HepG2 (cell line): ENCODE data around the gene STUB1. TPM values are rescaled to one million over a fixed set of nuclear protein-coding genes. Genes with fewer than 3 reads are reported as not detected.

Source experiments
- EP300 ChIP-seq, 3 experiments: sonication (generic) in 1 of 3; formaldehyde crosslinking in 1 of 3; IDR thresholded peaks; 2 replicates each; pipeline versions ENCODE4 v1.5.1 to v1.6.1; 2011 to 2020; ENCODE audit warnings: low read depth in 2 of 3, low read length in 2 of 3, borderline replicate concordance in 1 of 3, improper control_type of control experiment in 1 of 3, mild to moderate bottlenecking in 1 of 3, missing genetic modification reagents in 1 of 3, moderate library complexity in 1 of 3
- ETV5 ChIP-seq: IDR thresholded peaks from 2 replicates; pipeline ENCODE4 v1.6.1; 2018; ENCODE audit warnings: missing biosample characterization, missing genetic modification reagents, inconsistent platforms, borderline replicate concordance
- FOXA3 ChIP-seq: IDR thresholded peaks from 2 replicates; pipeline ENCODE4 v1.6.1; 2016; ENCODE audit warnings: missing genetic modification reagents, missing compliant biosample characterization
- HMG20B ChIP-seq: conservative IDR thresholded peaks from 2 replicates; pipeline ENCODE4 v1.6.1; 2016; ENCODE audit warnings: missing genetic modification reagents, missing compliant biosample characterization
- MAF1 ChIP-seq: sonication (generic); formaldehyde crosslinking; IDR thresholded peaks from 2 replicates; pipeline ENCODE4 v1.5.0; 2020; ENCODE audit warnings: missing genetic modification reagents, borderline replicate concordance
- PAX8 ChIP-seq: sonication (generic); formaldehyde crosslinking; IDR thresholded peaks from 2 replicates; pipeline ENCODE4 v1.8.0; 2022; ENCODE audit warnings: mild to moderate bottlenecking, missing genetic modification reagents, borderline replicate concordance
- PCBP2 ChIP-seq: fragments of 200-400 bp; formaldehyde crosslinking; optimal IDR thresholded peaks from 2 replicates; pipeline ENCODE3; 2018; ENCODE audit warnings: low read length, low read depth; ENCODE audit not compliant: poor library complexity, severe bottlenecking
- SIX1 ChIP-seq: sonication (generic); formaldehyde crosslinking; IDR thresholded peaks from 2 replicates; pipeline ENCODE4 v1.4.0; 2020; ENCODE audit warnings: missing genetic modification reagents, borderline replicate concordance
- SRY ChIP-seq: sonication (generic); formaldehyde crosslinking; IDR thresholded peaks from 2 replicates; pipeline ENCODE4 v1.8.0; 2022; ENCODE audit warnings: mild to moderate bottlenecking, missing genetic modification reagents
- ZBTB42 ChIP-seq: sonication (generic); formaldehyde crosslinking; IDR thresholded peaks from 2 replicates; pipeline ENCODE4 v1.5.0; 2020; ENCODE audit warnings: mild to moderate bottlenecking, missing genetic modification reagents
- ZNF101 ChIP-seq: sonication (generic); formaldehyde crosslinking; IDR thresholded peaks from 2 replicates; pipeline ENCODE4 v1.4.0; 2020; ENCODE audit warnings: mild to moderate bottlenecking, low read depth, missing genetic modification reagents, borderline replicate concordance
- ZNF350 ChIP-seq: sonication (generic); formaldehyde crosslinking; IDR thresholded peaks from 2 replicates; pipeline ENCODE4 v1.4.0; 2020; ENCODE audit warnings: mild to moderate bottlenecking, low read depth, missing genetic modification reagents, borderline replicate concordance
- ZNF619 ChIP-seq: sonication (generic); formaldehyde crosslinking; IDR thresholded peaks from 2 replicates; pipeline ENCODE4 v1.4.0; 2020; ENCODE audit warnings: mild to moderate bottlenecking, missing genetic modification reagents
- polyA plus RNA-seq, 8 experiments: library from polyadenylated mRNA; depleted of rRNA in 3 of 8; stranded (reverse) in 7 of 8; unstranded in 1 of 8; fragments of >200 nt; fragmentation: Illumina TruSeq in 4 of 8; extraction: Trizol in 4 of 8; gene quantifications; 2 replicates each; pipeline versions ENCODE4 v1.2.1 to v1.2.3, GENCODE V29; 2011 to 2016; ENCODE audit warnings: low read depth in 4 of 8, missing spikeins in 1 of 8, mixed read lengths in 1 of 8; ENCODE audit not compliant: insufficient read depth in 1 of 8
- total RNA-seq, 5 experiments: library from RNA; depleted of rRNA; stranded (reverse); fragments of >200 nt; fragmentation: Illumina TruSeq; extraction: Trizol; gene quantifications; 2 replicates each; pipeline ENCODE4 v1.2.3, GENCODE V29; 2016; ENCODE audit warnings: low read depth in 1 of 5
- TF ChIP-seq, protein P1 (sequence below): IDR thresholded peaks from 2 replicates; pipeline ENCODE4 v1.6.1; 2016; ENCODE audit warnings: mild to moderate bottlenecking
- TF ChIP-seq, protein P2 (sequence below): sonication (generic); formaldehyde crosslinking; IDR thresholded peaks from 2 replicates; pipeline ENCODE4 v1.9.0; 2021; ENCODE audit warnings: mild to moderate bottlenecking, missing genetic modification reagents
- TF ChIP-seq, protein P3 (sequence below): sonication (generic); formaldehyde crosslinking; conservative IDR thresholded peaks from 2 replicates; pipeline ENCODE4 v1.4.0; 2020; ENCODE audit warnings: missing genetic modification reagents

The STUB1 gene
- total and polyA plus RNA-seq, 2 of the 13 experiments (the other 11 are each of a cell fraction or from before 2014, with no cell fraction given), result 52.9 to 78.2 TPM

DNA sequence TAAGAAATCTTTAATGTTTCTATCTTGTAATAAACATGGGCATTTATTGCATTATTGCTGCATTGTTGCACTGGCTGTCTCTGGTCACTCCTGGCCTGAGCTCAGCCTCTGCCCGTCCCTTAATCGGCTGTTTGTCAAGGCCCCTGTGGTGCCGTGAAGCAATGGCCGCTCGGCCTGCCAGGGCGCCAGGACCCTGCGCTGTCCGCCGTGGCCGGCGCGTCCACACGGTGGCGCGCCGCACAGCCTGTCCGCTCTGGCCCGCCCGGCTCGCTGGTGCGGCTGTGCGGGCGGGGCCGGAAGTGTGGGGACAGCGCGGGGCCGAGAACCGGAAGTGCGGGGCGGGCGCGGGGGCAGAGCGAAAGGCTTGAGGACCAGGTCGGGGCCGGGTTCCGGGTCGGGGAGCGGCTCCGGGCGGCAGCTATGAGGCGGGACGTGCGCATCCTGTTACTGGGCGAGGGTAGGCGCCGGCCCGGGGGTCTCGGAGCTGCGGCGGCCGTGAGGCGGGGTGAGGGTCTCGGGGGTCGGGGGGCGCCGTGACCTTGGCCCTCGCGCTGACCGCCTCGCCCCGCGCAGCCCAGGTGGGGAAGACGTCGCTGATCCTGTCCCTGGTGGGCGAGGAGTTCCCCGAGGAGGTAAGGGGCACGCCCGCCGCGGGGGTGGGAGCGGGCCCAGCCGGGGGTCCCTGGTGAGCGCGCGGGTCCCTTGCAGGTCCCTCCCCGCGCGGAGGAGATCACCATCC lies 12.3 kb upstream of the STUB1 start, which contains the start of gene RHOT2 (continued):
- TF ChIP-seq, protein P1, sequence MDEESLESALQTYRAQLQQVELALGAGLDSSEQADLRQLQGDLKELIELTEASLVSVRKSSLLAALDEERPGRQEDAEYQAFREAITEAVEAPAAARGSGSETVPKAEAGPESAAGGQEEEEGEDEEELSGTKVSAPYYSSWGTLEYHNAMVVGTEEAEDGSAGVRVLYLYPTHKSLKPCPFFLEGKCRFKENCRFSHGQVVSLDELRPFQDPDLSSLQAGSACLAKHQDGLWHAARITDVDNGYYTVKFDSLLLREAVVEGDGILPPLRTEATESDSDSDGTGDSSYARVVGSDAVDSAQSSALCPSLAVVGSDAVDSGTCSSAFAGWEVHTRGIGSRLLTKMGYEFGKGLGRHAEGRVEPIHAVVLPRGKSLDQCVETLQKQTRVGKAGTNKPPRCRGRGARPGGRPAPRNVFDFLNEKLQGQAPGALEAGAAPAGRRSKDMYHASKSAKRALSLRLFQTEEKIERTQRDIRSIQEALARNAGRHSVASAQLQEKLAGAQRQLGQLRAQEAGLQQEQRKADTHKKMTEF (CRISPR knock-in tag), result peak; percentile 64
- TF ChIP-seq ZNF350 (CRISPR knock-in tag) (peak; percentile 60; the same call in 1 of the 2 replicates), PCBP2 (no peak), EP300 (IDR thresholded peaks at IDR 0.05; ENCODE audit: low read depth in 2 of 2, low read length in 2 of 2) (peak in 1 of 2 experiments; percentile 44; a peak in 1 of 4 replicates), EP300 (CRISPR knock-in tag; IDR thresholded peaks at IDR 0.05; ENCODE audit: borderline replicate concordance) (peak; percentile 38; the same call in 1 of the 2 replicates), HMG20B (CRISPR knock-in tag) (no peak), ZBTB42 (CRISPR knock-in tag) (no peak), ZNF101 (CRISPR knock-in tag) (no peak), PAX8 (no peak), ZNF619 (CRISPR knock-in tag) (peak; percentile 82; the same call in 1 of the 2 replicates), SRY (CRISPR knock-in tag) (peak; percentile 58; the same call in 1 of the 2 replicates), FOXA3 (CRISPR knock-in tag) (peak; percentile 72), ETV5 (CRISPR knock-in tag) (peak; percentile 78), SIX1 (0 out of 2 replicates have a peak, but pooled peaks have one; percentile 30), MAF1 (CRISPR knock-in tag) (peak; percentile 10; the same call in 1 of the 2 replicates)
- TF ChIP-seq, protein P2, sequence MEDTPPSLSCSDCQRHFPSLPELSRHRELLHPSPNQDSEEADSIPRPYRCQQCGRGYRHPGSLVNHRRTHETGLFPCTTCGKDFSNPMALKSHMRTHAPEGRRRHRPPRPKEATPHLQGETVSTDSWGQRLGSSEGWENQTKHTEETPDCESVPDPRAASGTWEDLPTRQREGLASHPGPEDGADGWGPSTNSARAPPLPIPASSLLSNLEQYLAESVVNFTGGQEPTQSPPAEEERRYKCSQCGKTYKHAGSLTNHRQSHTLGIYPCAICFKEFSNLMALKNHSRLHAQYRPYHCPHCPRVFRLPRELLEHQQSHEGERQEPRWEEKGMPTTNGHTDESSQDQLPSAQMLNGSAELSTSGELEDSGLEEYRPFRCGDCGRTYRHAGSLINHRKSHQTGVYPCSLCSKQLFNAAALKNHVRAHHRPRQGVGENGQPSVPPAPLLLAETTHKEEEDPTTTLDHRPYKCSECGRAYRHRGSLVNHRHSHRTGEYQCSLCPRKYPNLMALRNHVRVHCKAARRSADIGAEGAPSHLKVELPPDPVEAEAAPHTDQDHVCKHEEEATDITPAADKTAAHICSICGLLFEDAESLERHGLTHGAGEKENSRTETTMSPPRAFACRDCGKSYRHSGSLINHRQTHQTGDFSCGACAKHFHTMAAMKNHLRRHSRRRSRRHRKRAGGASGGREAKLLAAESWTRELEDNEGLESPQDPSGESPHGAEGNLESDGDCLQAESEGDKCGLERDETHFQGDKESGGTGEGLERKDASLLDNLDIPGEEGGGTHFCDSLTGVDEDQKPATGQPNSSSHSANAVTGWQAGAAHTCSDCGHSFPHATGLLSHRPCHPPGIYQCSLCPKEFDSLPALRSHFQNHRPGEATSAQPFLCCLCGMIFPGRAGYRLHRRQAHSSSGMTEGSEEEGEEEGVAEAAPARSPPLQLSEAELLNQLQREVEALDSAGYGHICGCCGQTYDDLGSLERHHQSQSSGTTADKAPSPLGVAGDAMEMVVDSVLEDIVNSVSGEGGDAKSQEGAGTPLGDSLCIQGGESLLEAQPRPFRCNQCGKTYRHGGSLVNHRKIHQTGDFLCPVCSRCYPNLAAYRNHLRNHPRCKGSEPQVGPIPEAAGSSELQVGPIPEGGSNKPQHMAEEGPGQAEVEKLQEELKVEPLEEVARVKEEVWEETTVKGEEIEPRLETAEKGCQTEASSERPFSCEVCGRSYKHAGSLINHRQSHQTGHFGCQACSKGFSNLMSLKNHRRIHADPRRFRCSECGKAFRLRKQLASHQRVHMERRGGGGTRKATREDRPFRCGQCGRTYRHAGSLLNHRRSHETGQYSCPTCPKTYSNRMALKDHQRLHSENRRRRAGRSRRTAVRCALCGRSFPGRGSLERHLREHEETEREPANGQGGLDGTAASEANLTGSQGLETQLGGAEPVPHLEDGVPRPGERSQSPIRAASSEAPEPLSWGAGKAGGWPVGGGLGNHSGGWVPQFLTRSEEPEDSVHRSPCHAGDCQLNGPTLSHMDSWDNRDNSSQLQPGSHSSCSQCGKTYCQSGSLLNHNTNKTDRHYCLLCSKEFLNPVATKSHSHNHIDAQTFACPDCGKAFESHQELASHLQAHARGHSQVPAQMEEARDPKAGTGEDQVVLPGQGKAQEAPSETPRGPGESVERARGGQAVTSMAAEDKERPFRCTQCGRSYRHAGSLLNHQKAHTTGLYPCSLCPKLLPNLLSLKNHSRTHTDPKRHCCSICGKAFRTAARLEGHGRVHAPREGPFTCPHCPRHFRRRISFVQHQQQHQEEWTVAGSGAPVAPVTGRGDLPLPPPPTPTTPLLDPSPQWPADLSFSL, result no peak
- TF ChIP-seq, protein P3, sequence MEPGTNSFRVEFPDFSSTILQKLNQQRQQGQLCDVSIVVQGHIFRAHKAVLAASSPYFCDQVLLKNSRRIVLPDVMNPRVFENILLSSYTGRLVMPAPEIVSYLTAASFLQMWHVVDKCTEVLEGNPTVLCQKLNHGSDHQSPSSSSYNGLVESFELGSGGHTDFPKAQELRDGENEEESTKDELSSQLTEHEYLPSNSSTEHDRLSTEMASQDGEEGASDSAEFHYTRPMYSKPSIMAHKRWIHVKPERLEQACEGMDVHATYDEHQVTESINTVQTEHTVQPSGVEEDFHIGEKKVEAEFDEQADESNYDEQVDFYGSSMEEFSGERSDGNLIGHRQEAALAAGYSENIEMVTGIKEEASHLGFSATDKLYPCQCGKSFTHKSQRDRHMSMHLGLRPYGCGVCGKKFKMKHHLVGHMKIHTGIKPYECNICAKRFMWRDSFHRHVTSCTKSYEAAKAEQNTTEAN (CRISPR knock-in tag), result peak; percentile 64; the same call in 1 of the 2 replicates
